GM18867 (cell line): Measurements from ENCODE around the gene PIM2.
"Not testable (repeated sequence)": the region's sequence is repeated elsewhere in the genome, so short reads cannot be mapped to it uniquely, and the experiment has no call there.

Experiments used
- ATAC-seq: cut with Tn5 transposase; IDR thresholded peaks from one replicate; pipeline ENCODE4 v1.9.1; 2021; ENCODE audit warnings: mild to moderate bottlenecking, moderate library complexity; ENCODE audit not compliant: unreplicated experiment

Gene PIM2

DNA sequence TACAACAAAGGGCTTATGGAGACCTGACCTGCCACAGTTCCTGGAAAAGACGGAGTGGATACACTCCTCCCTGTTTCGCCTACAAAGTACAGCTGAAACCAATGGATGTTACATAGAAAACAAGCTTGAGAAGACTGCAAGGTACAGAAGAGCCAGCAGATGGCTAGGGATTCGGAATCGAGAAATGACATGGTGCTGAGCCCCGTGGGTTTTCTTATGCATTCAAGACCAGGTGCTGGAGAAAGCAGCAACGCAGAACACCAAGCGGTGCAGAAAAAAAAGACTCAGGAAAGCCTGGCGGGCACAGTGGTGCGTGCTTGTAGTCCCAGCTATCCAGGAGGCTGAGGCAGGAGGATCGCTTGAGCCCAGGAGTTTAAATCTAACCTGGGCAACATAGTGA, 35.1 kb downstream of the PIM2 start:
- no peak for ATAC-seq

DNA sequence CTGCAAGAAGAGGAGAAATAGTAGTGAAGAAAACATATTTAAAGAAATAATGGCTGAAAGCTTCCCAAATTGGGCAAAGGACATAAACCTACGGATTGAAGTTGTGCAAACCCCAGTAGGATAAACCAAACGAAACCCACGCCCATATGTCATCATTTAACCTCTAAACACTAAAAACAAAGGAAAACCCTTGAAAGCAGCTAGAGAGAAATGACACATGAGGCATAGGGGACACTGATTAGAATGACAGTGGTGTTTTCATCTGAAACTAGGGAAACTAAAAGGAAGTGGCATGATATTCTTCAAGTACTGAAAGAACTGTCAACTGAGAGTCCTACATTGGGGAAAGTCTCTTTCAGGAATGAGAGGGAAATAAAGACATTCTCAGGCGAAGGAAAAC, 41.9 kb downstream of the PIM2 start:
- ATAC-seq, result not testable (repeated sequence)

DNA sequence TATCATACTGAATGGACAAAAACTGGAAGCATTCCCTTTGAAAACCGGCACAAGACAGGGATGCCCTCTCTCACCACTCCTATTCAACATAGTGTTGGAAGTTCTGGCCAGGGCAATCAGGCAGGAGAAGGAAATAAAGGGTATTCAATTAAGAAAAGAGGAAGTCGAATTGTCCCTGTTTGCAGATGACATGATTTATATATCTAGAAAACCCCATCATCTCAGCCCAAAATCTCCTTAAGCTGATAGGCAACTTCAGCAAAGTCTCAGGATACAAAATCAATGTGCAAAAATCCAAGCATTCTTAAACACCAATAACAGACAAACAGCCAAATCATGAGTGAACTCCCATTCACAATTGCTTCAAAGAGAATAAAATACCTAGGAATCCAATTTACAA, 46.8 kb downstream of the PIM2 start:
- not testable (repeated sequence) for ATAC-seq

DNA sequence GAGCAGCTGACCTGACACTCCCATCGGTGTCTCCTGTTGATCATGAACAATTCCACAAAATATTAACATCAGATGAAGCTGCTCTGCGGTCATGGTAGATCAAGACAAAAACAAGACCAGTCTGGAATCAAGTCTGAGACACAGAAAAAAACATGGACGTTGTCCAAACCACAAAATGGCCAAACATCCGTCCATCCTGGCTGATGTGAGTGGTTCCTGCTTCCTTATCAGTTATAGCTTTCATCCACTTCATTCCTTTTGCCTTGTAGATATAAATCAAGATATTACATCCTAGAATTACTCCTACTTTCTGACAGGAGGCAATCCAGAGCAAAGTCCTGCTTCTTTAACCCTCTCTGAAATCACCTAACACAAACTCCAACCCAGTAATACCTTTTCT, 54.6 kb downstream of the PIM2 start:
- no peak for ATAC-seq
